ENCODE results near the gene RASSF1.

DNA sequence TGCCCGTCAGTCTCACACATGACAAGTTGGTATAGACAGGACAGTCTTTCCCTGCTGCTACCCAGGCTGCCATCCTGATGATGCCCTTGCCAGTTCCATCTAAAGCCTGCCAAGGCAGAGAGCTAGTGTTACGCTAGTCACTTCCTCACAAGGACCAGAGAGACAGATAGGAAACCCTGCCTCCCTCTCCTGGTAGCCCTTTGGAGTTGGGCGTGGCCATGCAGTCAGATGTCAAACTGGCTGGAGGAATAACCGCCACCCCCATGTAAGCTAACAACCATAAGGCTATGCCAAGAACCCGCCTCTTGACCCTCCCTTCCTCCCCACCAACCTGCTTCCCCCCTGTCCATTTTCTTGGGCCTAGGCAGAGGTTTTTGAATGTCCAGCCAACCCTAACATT, 15.9 kb upstream of the RASSF1 start:
- no peak for TF ChIP-seq EZH2 (IDR thresholded peaks at IDR 0.05; ENCODE audit: borderline replicate concordance, insufficient read depth, low read length, poor library complexity, severe bottlenecking)
- TF ChIP-seq, protein P1, sequence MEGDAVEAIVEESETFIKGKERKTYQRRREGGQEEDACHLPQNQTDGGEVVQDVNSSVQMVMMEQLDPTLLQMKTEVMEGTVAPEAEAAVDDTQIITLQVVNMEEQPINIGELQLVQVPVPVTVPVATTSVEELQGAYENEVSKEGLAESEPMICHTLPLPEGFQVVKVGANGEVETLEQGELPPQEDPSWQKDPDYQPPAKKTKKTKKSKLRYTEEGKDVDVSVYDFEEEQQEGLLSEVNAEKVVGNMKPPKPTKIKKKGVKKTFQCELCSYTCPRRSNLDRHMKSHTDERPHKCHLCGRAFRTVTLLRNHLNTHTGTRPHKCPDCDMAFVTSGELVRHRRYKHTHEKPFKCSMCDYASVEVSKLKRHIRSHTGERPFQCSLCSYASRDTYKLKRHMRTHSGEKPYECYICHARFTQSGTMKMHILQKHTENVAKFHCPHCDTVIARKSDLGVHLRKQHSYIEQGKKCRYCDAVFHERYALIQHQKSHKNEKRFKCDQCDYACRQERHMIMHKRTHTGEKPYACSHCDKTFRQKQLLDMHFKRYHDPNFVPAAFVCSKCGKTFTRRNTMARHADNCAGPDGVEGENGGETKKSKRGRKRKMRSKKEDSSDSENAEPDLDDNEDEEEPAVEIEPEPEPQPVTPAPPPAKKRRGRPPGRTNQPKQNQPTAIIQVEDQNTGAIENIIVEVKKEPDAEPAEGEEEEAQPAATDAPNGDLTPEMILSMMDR (IDR thresholded peaks at IDR 0.05; ENCODE audit: poor library complexity, severe bottlenecking), result no peak
- TF ChIP-seq RAD21 (conservative IDR thresholded peaks at IDR 0.05), result no peak
- no peak for TF ChIP-seq EP300 (conservative IDR thresholded peaks at IDR 0.05; ENCODE audit: poor library complexity, severe bottlenecking)
- TF ChIP-seq, protein P2, sequence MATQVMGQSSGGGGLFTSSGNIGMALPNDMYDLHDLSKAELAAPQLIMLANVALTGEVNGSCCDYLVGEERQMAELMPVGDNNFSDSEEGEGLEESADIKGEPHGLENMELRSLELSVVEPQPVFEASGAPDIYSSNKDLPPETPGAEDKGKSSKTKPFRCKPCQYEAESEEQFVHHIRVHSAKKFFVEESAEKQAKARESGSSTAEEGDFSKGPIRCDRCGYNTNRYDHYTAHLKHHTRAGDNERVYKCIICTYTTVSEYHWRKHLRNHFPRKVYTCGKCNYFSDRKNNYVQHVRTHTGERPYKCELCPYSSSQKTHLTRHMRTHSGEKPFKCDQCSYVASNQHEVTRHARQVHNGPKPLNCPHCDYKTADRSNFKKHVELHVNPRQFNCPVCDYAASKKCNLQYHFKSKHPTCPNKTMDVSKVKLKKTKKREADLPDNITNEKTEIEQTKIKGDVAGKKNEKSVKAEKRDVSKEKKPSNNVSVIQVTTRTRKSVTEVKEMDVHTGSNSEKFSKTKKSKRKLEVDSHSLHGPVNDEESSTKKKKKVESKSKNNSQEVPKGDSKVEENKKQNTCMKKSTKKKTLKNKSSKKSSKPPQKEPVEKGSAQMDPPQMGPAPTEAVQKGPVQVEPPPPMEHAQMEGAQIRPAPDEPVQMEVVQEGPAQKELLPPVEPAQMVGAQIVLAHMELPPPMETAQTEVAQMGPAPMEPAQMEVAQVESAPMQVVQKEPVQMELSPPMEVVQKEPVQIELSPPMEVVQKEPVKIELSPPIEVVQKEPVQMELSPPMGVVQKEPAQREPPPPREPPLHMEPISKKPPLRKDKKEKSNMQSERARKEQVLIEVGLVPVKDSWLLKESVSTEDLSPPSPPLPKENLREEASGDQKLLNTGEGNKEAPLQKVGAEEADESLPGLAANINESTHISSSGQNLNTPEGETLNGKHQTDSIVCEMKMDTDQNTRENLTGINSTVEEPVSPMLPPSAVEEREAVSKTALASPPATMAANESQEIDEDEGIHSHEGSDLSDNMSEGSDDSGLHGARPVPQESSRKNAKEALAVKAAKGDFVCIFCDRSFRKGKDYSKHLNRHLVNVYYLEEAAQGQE (IDR thresholded peaks at IDR 0.05; ENCODE audit: borderline replicate concordance), result no peak
- no peak for TF ChIP-seq TAF1 (IDR thresholded peaks at IDR 0.05; ENCODE audit: low read depth)
- TF ChIP-seq SMC3 (conservative IDR thresholded peaks at IDR 0.05; ENCODE audit: poor library complexity), result no peak
- no peak for TF ChIP-seq POLR2AphosphoS5 (IDR thresholded peaks at IDR 0.05)
